ENCODE measurements around the gene POFUT1. TPM values are rescaled to one million over a fixed set of nuclear protein-coding genes. Genes with fewer than 3 reads are reported as not detected.

POFUT1 gene
- total RNA-seq, 6 experiments from 2014 or later, result 64.1 to 83.7 (median 74.6) TPM

GRCh38 chr20:32231847-32232246 lies 24.2 kb downstream of the POFUT1 start:
- Mint-ChIP-seq H3K4me3 (no peak overlapping the region), H3K27ac (no peak overlapping the region), H3K27me3 (ENCODE audit: insufficient read depth) (no peaks in the 10 kb centered on the region; the same call in none of the 2 replicates), H3K36me3 (ENCODE audit: low read depth) (peaks cover 51% of the 10 kb centered on the region), H3K9me3 (no peaks in the 10 kb centered on the region), H3K4me1 (ENCODE audit: low read depth) (peaks cover 13% of the 10 kb centered on the region)
- TF ChIP-seq CTCF (IDR thresholded peaks at IDR 0.05), result no peak
- no peak for DNase-seq

- Mint-ChIP-seq H3K27ac (no peak overlapping the region), H3K27me3 (ENCODE audit: insufficient read depth) (no peaks in the 10 kb centered on the region; the same call in none of the 2 replicates), H3K4me1 (ENCODE audit: low read depth) (peaks cover 13% of the 10 kb centered on the region), H3K36me3 (ENCODE audit: low read depth) (peaks cover 51% of the 10 kb centered on the region), H3K9me3 (no peaks in the 10 kb centered on the region), H3K4me3 (no peak overlapping the region)
- TF ChIP-seq CTCF (IDR thresholded peaks at IDR 0.05), result no peak
- DNase-seq, result no peak
Measured at GRCh38 chr20:32232326-32232886, 24.7 kb downstream of the POFUT1 start.

- Mint-ChIP-seq H3K4me3 (no peak overlapping the region), H3K4me1 (ENCODE audit: low read depth) (peaks cover 13% of the 10 kb centered on the region), H3K36me3 (ENCODE audit: low read depth) (peaks cover 48% of the 10 kb centered on the region)
Measured at GRCh38 chr20:32233286-32233685, 25.6 kb downstream of the POFUT1 start.

GRCh38 chr20:32234135-32234808 lies 26.6 kb downstream of the POFUT1 start:
- Mint-ChIP-seq H3K9me3 (no peaks in the 10 kb centered on the region), H3K4me1 (ENCODE audit: low read depth) (peaks cover 13% of the 10 kb centered on the region), H3K36me3 (ENCODE audit: low read depth) (peaks cover 38% of the 10 kb centered on the region), H3K27ac (no peak overlapping the region), H3K4me3 (no peak overlapping the region), H3K27me3 (ENCODE audit: insufficient read depth) (no peaks in the 10 kb centered on the region; the same call in none of the 2 replicates)
- TF ChIP-seq CTCF (IDR thresholded peaks at IDR 0.05), result no peak
- no peak for DNase-seq

More at GRCh38 chr20:32233286-32233685, 25.6 kb downstream of the POFUT1 start:
- Mint-ChIP-seq H3K27ac (no peak overlapping the region), H3K9me3 (no peaks in the 10 kb centered on the region), H3K27me3 (ENCODE audit: insufficient read depth) (no peaks in the 10 kb centered on the region; the same call in none of the 2 replicates)
- no peak for TF ChIP-seq CTCF (IDR thresholded peaks at IDR 0.05)
- no peak for DNase-seq

- Mint-ChIP-seq H3K36me3 (ENCODE audit: low read depth) (peaks cover 35% of the 10 kb centered on the region), H3K4me3 (no peak overlapping the region), H3K27ac (no peak overlapping the region), H3K9me3 (no peaks in the 10 kb centered on the region), H3K4me1 (ENCODE audit: low read depth) (peaks cover 24% of the 10 kb centered on the region), H3K27me3 (ENCODE audit: insufficient read depth) (peaks cover 1% of the 10 kb centered on the region)
- no peak for DNase-seq
- TF ChIP-seq CTCF (IDR thresholded peaks at IDR 0.05), result no peak
Measured at GRCh38 chr20:32235331-32236047, 27.8 kb downstream of the POFUT1 start.

Data from HFFc6 (cell line).